NCI-H1436 (cell line): ENCODE results near the gene ZFYVE16.
"Not testable (repeated sequence)": the region's sequence is repeated elsewhere in the genome, so short reads cannot be mapped to it uniquely, and the experiment has no call there.

Source experiments
- DNase-seq: peaks from one replicate; lab custom pipeline; 2025; lab: John Stamatoyannopoulos, UW

Gene ZFYVE16

GRCh38 chr5:80487829-80488721 lies 80.2 kb downstream of the ZFYVE16 start, which contains the start of gene FAM151B:
Gene FAM151B (plus strand): TSS chr5:80488100. CDS start chr5:80488124, 24 bp downstream.
- peak; percentile 95 for DNase-seq

GRCh38 chr5:80491296-80491695 lies 83.4 kb downstream of the ZFYVE16 start:
- DNase-seq: no peak

- no peak for DNase-seq
Observed at GRCh38 chr5:80492741-80493140, 84.9 kb downstream of the ZFYVE16 start.

- DNase-seq: not testable (repeated sequence)
Observed at GRCh38 chr5:80493443-80493842, 85.6 kb downstream of the ZFYVE16 start.

- DNase-seq: no peak
Observed at GRCh38 chr5:80495891-80496290, 88.0 kb downstream of the ZFYVE16 start.

- DNase-seq: no peak
Observed at GRCh38 chr5:80502800-80503199, 94.9 kb downstream of the ZFYVE16 start.

- DNase-seq: no peak
Observed at GRCh38 chr5:80503641-80504040, 95.8 kb downstream of the ZFYVE16 start.

- no peak for DNase-seq
Observed at GRCh38 chr5:80504833-80505232, 97.0 kb downstream of the ZFYVE16 start.

- DNase-seq: no peak
Observed at GRCh38 chr5:80507663-80508062, 99.8 kb downstream of the ZFYVE16 start.

GRCh38 chr5:80508844-80509243 lies 101.0 kb downstream of the ZFYVE16 start:
- no peak for DNase-seq

- no peak for DNase-seq
Observed at GRCh38 chr5:80509362-80509761, 101.5 kb downstream of the ZFYVE16 start.

GRCh38 chr5:80516826-80517225 lies 109.0 kb downstream of the ZFYVE16 start:
- DNase-seq: no peak
